T1000 (cell line): ENCODE data around the gene F8.
A peak's percentile ranks its signal among the peaks of the same experiment; 100 is the strongest.
"Not testable (repeated sequence)": the region's sequence is repeated elsewhere in the genome, so short reads cannot be mapped to it uniquely, and the experiment has no call there.

Experiments used
- DNase-seq: peaks from one replicate; lab custom pipeline; 2025; ENCODE audit warnings: mixed read lengths; lab: John Stamatoyannopoulos, UW

Gene F8

GRCh38 chrX:154986826-154987575, 35.5 kb downstream of the F8 start:
- no peak for DNase-seq

DNA sequence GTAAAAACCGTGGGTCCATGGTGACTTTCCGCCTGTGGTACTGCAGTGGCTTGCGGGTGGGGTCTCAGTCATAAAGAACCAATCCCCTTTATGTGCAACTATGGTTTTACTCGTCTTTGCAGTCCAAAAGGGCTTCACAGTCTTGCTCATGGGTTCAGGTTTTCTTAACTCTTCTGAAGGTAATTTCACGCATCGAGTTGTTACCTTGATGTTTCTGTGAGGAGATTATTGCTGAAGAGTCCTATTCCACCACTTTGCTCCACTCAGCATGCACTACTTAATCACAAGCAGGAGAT, 41.5 kb downstream of the F8 start:
- DNase-seq: no peak

GRCh38 chrX:154980330-154981115, 42.0 kb downstream of the F8 start:
- peak; percentile 23 for DNase-seq

DNA sequence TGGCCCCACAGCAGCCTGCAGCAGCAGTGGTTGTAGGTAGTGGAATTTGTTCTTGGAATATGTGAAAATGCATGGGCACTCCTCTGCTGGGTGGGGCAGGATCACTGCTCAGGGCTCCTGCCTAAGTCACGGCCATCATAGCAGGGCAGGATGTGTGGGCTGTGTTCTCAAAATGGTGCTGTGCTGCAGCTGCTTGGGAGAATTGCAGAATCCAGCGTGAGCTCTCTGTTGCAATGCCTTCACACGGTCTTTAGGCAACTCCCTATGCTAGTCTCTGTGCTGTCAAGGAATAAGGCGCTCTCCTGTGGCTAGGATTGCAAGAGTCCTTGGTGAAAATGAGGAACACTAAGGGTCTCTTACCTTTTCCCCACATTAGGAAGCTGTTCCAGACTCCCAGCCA, 42.9 kb downstream of the F8 start:
- DNase-seq: no peak

DNA sequence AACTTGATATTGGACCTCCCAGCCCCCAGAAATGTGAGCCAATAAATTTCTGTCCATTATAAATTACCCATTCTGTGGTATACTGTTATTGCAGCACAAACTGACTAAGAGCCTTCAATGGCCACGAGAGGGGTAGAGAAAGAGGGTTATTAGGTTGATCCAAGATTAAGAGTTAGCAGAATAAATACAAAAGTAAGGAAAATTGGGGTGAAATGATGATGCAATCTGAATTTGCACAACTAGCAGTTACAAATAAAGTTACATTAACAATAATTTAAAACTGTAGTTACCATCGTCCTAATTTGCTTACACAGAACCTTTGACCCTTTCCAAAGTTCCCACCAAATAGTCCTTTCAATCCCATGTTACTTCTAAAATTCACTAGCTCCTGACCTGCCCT, 54.2 kb downstream of the F8 start:
- no peak for DNase-seq

DNA sequence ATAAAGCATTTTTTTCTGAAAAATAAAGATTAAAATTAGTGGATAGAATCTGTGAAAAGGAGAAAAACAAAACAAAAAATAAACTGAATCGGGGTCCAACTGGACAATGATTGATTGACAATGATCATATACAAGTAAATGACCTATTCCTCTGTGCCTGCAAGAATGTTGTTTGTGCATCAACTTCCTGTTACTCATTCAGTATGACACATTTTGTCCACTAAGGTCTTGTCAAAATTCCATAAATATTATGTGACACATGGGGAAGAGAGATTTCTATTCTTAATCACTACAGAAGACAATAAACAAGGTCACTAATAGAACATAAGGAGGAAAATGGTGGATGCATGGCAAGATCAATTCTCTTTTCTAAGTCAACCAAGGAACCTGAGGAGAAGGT, 54.9 kb downstream of the F8 start:
- no peak for DNase-seq

GRCh38 chrX:154961947-154962346, 60.6 kb downstream of the F8 start:
- DNase-seq: no peak

- not testable (repeated sequence) for DNase-seq
Measured at GRCh38 chrX:154955799-154956198, 66.7 kb downstream of the F8 start.

GRCh38 chrX:154939265-154939664, 83.3 kb downstream of the F8 start:
- DNase-seq: not testable (repeated sequence)

DNA sequence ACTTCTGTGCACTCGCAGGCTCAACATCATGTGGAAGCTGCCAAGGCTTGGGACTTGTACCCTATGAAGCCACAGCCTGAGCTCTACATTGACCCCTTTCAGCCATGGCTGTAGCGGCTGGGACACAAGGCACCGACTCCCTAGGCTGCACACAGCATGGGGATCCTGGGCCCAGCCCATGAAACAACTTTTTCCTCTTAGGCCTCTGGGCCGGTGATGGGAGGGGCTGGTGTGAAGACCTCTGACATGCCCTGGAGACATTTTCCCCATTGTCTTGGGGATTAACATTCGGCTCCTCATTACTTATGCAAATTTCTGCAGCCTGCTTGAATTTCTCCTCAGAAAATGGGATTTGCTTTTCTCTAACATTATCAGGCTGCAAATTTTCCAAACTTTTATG, 97.8 kb downstream of the F8 start:
- not testable (repeated sequence) for DNase-seq

DNA sequence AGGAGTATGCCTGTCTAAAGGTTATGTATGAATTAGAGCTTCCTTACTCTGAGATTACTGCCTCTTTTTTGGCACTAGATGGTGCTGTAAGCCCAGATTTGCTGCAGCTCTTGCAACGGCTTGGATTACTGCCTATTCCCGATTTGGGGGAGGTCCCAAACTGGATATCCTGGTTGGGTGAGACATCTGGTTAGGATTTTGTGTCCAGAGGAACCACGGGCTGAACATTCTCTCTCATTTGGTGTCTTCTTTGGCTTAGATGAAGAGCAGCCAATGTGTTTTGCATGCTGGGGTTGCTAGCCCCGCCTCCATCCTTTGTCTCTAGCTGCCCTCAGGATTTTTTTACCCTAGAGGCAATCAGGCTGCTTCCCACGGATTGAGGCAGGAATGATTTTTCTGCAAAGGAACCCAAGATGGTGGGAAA, 104.5 kb downstream of the F8 start:
- DNase-seq: peak; percentile 12

GRCh38 chrX:154914052-154914451, 108.5 kb downstream of the F8 start:
- DNase-seq: no peak

DNA sequence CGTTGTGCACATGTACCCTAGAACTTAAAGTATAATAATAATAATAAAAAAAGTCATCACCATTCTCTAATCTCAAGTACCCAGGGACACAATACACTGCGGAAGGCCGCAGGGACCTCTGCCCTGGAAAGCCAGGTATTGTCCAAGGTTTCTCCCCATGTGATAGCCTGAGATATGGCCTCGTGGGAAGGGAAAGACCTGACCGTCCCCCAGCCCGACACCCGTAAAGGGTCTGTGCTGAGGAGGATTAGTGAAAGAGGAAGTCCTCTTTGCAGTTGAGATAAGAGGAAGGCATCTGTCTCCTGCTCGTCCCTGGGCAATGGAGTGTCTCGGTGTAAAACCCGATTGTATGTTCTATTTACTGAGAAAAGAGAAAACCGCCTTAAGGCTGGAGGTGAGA, 112.0 kb downstream of the F8 start:
- DNase-seq: not testable (repeated sequence)

DNA sequence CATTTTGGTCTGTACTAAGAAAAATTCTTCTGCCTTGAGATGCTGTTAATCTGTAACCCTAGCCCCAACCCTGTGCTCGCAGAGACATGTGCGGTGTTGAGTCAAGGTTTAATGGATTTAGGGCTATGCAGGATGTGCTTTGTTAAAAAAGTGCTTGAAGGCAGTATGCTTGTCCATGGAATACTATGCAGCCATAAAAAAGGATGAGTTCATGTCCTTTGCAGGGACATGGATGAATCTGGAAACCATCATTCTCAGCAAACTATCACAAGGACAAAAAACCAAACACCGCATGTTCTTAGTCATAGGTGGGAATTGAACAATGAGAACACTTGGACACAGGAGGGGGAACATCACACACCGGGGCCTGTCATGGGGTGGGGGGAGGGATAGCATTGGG, 112.5 kb downstream of the F8 start:
- DNase-seq: not testable (repeated sequence)

DNA sequence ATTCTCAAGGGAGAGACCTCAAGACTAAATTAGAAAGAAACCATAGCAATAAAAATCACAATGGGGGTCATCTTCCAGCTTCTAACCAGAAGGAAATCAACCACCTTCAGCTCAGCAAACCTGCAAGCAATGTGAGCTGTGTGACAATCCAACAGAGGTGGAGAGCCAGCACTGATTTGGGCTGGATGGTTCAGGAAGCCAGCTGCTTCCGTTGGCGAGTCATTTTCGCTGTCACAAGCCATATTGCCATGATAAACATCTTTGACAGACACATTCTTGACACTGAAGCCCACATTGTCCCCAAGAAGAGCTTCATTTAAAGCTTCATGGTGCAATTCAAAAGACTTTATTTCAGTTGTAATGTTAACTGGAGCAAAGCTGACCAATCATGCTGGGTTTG, 113.7 kb downstream of the F8 start:
- DNase-seq: no peak

GRCh38 chrX:154902408-154902807, 120.1 kb downstream of the F8 start:
- DNase-seq: no peak

DNA sequence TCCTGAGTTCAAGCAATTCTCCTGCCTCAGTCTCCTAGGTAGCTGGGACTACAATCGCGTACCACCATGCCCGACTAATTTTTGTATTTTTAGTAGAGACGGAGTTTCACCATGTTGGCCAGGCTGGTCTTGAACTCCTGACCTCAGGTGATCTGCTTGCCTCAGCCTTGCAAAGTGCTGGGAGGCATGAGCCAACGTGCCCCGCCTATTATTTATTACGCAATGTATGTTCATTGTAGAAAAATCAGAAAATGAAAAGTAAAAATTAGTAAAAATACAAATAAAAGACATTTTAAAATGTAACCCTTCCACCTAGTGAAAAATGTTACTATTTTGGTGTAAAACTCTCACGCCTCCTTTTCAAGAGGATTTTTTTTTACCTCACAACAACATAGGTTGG, 122.2 kb downstream of the F8 start:
- no peak for DNase-seq

DNA sequence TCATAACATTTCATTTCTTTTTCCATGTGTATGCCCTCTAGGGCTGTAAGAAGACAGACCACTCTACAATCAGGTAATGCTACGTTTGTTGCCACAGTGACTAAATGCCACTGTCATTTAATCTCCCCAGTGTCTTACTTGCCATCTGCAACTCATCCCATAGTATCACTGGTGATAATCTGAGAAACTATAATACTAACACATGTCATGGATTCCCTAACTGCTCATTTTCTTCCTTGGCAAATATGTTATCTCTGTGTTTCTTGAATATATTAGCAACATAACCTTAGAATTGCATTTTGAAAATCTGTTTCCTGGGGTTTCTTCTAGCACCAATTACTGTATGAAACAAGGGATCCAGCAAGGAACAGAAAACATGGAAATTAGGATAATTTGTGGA, 130.2 kb downstream of the F8 start:
- no peak for DNase-seq

GRCh38 chrX:154890990-154891639, 131.4 kb downstream of the F8 start:
- no peak for DNase-seq

- DNase-seq: not testable (repeated sequence)
Measured at GRCh38 chrX:154886789-154887221, 135.7 kb downstream of the F8 start.

DNA sequence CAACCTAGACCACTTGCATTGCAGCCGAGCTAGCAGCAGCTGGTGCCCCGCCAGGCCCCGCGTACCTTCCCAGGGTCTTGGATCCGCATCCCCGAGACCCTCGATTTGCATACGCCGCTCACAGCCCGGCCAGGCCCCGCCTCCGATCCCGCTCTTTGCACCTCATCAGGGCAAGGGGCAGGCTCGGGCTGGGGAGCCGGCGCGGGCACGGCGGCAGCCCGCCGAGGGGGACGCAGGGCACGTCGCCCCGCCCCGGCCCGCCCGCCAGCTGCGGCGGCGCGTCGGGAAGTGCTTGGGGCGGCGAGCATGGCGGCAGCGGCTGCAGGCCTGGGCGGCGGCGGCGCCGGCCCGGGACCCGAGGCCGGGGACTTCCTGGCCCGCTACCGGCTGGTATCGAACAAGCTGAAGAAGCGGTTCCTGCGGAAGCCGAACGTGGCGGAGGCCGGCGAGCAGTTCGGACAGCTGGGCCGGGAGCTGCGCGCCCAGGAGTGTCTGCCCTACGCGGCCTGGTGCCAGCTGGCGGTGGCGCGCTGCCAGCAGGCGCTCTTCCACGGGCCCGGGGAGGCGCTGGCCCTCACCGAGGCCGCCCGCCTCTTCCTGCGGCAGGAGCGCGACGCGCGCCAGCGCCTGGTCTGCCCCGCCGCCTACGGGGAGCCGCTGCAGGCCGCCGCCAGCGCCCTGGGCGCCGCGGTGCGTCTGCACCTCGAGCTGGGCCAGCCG, 136.3 kb downstream of the F8 start, which contains the start of gene F8A1:
F8A1 (plus strand) TSS at position 287 of the 720 bp plus-strand sequence; CDS start at position 307, 20 bp downstream.
- DNase-seq: not testable (repeated sequence)

- DNase-seq: not testable (repeated sequence)
Measured at GRCh38 chrX:154885549-154885948, 137.0 kb downstream of the F8 start.
